Measurements from ENCODE around the gene CDC42EP4. TPM values are rescaled to one million over a fixed set of nuclear protein-coding genes. Genes with fewer than 3 reads are reported as not detected.

The CDC42EP4 gene
- total RNA-seq, 1 donor from 2014 or later, result 41.9 TPM

DNA sequence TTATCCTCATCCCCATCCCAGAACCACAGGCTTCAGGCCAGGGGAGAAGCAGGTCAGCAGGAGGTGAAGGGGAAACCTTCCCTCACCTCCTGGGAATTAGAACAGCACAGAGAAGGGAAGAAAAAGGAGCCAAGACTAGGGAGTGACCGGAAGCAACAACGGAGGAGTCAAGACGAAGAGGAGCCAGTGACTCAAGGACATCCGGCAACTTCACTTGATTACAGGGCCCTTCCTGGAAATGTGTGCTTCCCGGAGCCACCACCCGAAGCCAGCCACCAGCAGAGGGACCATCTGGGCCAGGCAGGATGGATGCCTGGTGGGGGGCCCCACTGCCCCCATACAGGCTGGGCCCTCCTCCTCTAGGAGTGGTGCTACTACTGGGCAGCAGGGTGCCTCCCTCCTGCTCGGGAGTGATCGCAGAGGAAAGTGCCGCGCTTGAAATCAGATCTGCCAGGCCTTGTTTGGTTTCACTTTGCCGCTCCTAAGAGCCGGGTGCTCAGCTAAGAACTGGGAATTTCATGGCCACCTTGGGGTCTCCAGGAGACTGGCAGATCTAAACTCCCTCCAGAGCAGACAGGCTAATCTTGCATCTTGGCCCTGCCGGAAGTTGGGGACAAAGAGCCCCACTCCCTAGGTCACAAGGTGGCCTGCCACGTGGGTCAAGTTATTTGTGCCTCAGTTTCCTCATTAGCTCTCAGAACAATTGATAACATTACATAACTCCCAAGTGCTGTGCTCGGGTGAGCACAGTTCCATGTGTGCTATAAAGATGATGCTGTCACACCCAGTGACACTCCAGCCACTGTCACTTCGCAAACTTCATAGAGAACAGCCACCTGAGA, 6.6 kb downstream of the CDC42EP4 start:
- H3K36me3 ChIP-seq (ENCODE audit: control insufficient read depth, insufficient read depth, low read length), result no peaks in the 10 kb centered on the region
- H3K27me3 ChIP-seq (ENCODE audit: control insufficient read depth, insufficient read depth, low read length), result no peaks in the 10 kb centered on the region
- peak; percentile 31 for DNase-seq (ENCODE audit: low read depth)
- peak overlapping the region; percentile 5 for H3K4me3 ChIP-seq (ENCODE audit: low read depth, low read length)
- TF ChIP-seq, protein P1, sequence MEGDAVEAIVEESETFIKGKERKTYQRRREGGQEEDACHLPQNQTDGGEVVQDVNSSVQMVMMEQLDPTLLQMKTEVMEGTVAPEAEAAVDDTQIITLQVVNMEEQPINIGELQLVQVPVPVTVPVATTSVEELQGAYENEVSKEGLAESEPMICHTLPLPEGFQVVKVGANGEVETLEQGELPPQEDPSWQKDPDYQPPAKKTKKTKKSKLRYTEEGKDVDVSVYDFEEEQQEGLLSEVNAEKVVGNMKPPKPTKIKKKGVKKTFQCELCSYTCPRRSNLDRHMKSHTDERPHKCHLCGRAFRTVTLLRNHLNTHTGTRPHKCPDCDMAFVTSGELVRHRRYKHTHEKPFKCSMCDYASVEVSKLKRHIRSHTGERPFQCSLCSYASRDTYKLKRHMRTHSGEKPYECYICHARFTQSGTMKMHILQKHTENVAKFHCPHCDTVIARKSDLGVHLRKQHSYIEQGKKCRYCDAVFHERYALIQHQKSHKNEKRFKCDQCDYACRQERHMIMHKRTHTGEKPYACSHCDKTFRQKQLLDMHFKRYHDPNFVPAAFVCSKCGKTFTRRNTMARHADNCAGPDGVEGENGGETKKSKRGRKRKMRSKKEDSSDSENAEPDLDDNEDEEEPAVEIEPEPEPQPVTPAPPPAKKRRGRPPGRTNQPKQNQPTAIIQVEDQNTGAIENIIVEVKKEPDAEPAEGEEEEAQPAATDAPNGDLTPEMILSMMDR (IDR thresholded peaks at IDR 0.05; ENCODE audit: insufficient read depth, low read length, poor library complexity, severe bottlenecking), result peak; percentile 43

DNA sequence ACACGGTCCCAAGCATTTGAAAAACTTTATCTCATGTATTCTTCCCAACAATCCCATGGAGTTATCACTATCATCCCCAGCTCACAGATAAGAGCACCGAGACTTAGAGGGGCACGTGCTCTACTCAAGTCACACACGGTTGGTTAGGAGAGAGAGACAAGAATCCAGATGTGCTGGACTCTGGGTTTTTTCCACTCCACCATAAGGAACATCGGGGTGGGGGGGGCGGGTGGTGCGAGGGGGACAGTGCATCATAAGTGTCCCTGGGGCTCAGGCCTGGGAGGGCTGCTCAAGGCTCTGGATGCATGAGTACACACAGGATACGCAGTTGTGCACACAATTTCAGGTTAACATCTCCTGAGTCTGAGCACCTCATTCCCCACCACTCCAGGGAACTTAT, 7.4 kb downstream of the CDC42EP4 start:
- no peak for DNase-seq (ENCODE audit: low read depth)
- Histone ChIP-seq H3K27me3 (ENCODE audit: control insufficient read depth, insufficient read depth, low read length) (no peaks in the 10 kb centered on the region), H3K36me3 (ENCODE audit: control insufficient read depth, insufficient read depth, low read length) (peaks cover 1% of the 10 kb centered on the region), H3K4me3 (ENCODE audit: low read depth, low read length) (no peak overlapping the region)
- TF ChIP-seq, protein P1 (IDR thresholded peaks at IDR 0.05; ENCODE audit: insufficient read depth, low read length, poor library complexity, severe bottlenecking), result no peak

DNA sequence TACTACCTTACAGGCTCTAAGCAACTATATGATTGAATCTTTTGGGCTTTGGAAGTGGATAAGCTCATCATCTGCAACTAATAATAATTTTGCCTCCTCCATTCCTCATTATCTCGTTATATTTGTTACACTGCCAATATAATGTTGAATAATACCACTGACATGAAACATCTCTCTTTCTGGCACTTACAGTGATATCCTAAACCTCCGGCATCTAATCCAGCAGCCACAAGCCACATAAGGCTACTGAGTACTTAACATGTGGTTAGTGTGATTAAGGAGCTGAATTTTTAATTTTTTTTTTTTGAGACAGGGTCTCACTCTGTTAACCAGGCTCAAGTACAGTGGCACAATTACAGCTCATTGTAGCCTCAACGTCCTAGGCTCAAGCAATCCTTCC, 9.6 kb downstream of the CDC42EP4 start:
- Histone ChIP-seq H3K27me3 (ENCODE audit: control insufficient read depth, insufficient read depth, low read length) (no peaks in the 10 kb centered on the region), H3K4me3 (ENCODE audit: low read depth, low read length) (no peak overlapping the region), H3K36me3 (ENCODE audit: control insufficient read depth, insufficient read depth, low read length) (peaks cover 1% of the 10 kb centered on the region)
- TF ChIP-seq, protein P1 (IDR thresholded peaks at IDR 0.05; ENCODE audit: insufficient read depth, low read length, poor library complexity, severe bottlenecking), result no peak
- DNase-seq (ENCODE audit: low read depth), result no peak

DNA sequence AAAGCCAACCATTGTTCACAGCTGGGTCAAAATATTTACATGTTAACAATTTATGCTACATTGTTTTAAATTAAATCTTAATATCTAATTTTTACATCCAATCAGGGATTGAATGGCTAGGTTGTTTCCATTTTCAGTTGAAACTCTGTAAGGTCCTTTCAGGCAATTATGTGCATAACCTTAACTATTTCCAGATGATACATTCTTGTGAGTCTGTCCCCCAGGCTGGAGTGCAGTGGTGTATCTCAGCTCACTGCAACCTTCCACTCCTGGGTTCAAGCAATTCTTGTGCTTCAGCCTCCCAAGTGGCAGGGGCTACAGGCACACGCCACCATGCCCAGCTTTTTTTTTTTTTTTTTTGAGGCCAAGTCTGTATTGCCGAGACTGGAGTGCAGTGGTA, 10.4 kb downstream of the CDC42EP4 start:
- peaks cover 1% of the 10 kb centered on the region for H3K36me3 ChIP-seq (ENCODE audit: control insufficient read depth, insufficient read depth, low read length)
- TF ChIP-seq, protein P1 (IDR thresholded peaks at IDR 0.05; ENCODE audit: insufficient read depth, low read length, poor library complexity, severe bottlenecking), result no peak
- H3K4me3 ChIP-seq (ENCODE audit: low read depth, low read length), result no peak overlapping the region
- no peak for DNase-seq (ENCODE audit: low read depth)
- H3K27me3 ChIP-seq (ENCODE audit: control insufficient read depth, insufficient read depth, low read length), result no peaks in the 10 kb centered on the region

DNA sequence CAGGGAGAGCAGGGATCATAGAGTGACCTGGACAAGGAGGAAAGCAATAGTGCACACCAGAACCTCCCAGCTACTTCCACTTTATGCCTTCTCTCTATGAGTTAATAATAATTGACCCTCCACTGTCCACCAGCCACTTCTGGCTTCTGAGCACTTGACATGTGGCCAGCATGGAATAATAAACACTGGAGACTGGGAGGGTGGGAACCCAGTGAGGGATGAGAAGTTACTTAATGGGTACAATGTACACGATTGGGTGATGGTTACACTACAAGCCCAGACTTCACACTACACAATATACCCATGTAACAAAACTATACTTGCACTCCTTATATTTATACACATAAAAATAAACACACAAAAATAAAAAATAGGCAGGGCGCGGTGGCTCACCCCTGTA, 11.4 kb downstream of the CDC42EP4 start:
- peaks cover 1% of the 10 kb centered on the region for H3K36me3 ChIP-seq (ENCODE audit: control insufficient read depth, insufficient read depth, low read length)
- DNase-seq (ENCODE audit: low read depth), result no peak
- TF ChIP-seq, protein P1 (IDR thresholded peaks at IDR 0.05; ENCODE audit: insufficient read depth, low read length, poor library complexity, severe bottlenecking), result no peak
- no peak overlapping the region for H3K4me3 ChIP-seq (ENCODE audit: low read depth, low read length)
- H3K27me3 ChIP-seq (ENCODE audit: control insufficient read depth, insufficient read depth, low read length), result no peaks in the 10 kb centered on the region
